ENCODE data around the gene AOPEP. TPM values are rescaled to one million over a fixed set of nuclear protein-coding genes. Genes with fewer than 3 reads are reported as not detected.

AOPEP gene
- total RNA-seq, 1 donor from 2014 or later, result 175 TPM

GRCh38 chr9:94783102-94783682, 56.7 kb downstream of the AOPEP start:
- Histone ChIP-seq H3K4me1 (peaks cover 45% of the 10 kb centered on the region), H3K9me3 (replicated peaks) (no peaks in the 10 kb centered on the region), H3K36me3 (no peaks in the 10 kb centered on the region), H3K27ac (replicated peaks) (peak overlapping the region; percentile 85), H3K4me3 (no peak overlapping the region), H3K27me3 (ENCODE audit: low read depth) (no peaks in the 10 kb centered on the region)
- DNase-seq, result peak; percentile 53
- intact Hi-C loops (cut with micrococcal nuclease), result loop anchor here (5.0 to 10.0 kb wide), 3 partner anchors 82 to 344 kb away; no protein-coding TSS in a partner anchor
- peak; percentile 81 for TF ChIP-seq CTCF (IDR thresholded peaks at IDR 0.05; ENCODE audit: borderline replicate concordance)

- H3K36me3 ChIP-seq, result no peaks in the 10 kb centered on the region
- no peaks in the 10 kb centered on the region for H3K9me3 ChIP-seq (replicated peaks)
- no peak for TF ChIP-seq CTCF (IDR thresholded peaks at IDR 0.05; ENCODE audit: borderline replicate concordance)
- DNase-seq, result no peak
- peaks cover 39% of the 10 kb centered on the region for H3K4me1 ChIP-seq
- no peak overlapping the region for H3K27ac ChIP-seq (replicated peaks)
- no peak overlapping the region for H3K4me3 ChIP-seq
- intact Hi-C loops (cut with micrococcal nuclease), result loop anchor here (5.0 to 10.0 kb wide), 3 partner anchors 81 to 343 kb away; no protein-coding TSS in a partner anchor
- no peaks in the 10 kb centered on the region for H3K27me3 ChIP-seq (ENCODE audit: low read depth)
Measured at GRCh38 chr9:94783928-94784327, 57.4 kb downstream of the AOPEP start.

- DNase-seq, result no peak
- intact Hi-C loops (cut with micrococcal nuclease), result loop anchor here (10.0 kb wide), 2 partner anchors 79 to 239 kb away; no protein-coding TSS in a partner anchor
- Histone ChIP-seq H3K27me3 (ENCODE audit: low read depth) (no peaks in the 10 kb centered on the region), H3K27ac (replicated peaks) (no peak overlapping the region), H3K4me1 (peaks cover 28% of the 10 kb centered on the region), H3K36me3 (no peaks in the 10 kb centered on the region), H3K9me3 (replicated peaks) (no peaks in the 10 kb centered on the region), H3K4me3 (no peak overlapping the region)
- TF ChIP-seq CTCF (IDR thresholded peaks at IDR 0.05; ENCODE audit: borderline replicate concordance), result no peak
Measured at GRCh38 chr9:94785215-94786169, 59.0 kb downstream of the AOPEP start.

GRCh38 chr9:94786586-94786985, 60.1 kb downstream of the AOPEP start:
- no peak for DNase-seq
- Histone ChIP-seq H3K4me3 (no peak overlapping the region), H3K36me3 (no peaks in the 10 kb centered on the region), H3K9me3 (replicated peaks) (no peaks in the 10 kb centered on the region), H3K4me1 (peaks cover 17% of the 10 kb centered on the region), H3K27ac (replicated peaks) (no peak overlapping the region), H3K27me3 (ENCODE audit: low read depth) (no peaks in the 10 kb centered on the region)
- intact Hi-C loops (cut with micrococcal nuclease), result loop anchor here (10.0 kb wide), 2 partner anchors 78 to 238 kb away; no protein-coding TSS in a partner anchor
- no peak for TF ChIP-seq CTCF (IDR thresholded peaks at IDR 0.05; ENCODE audit: borderline replicate concordance)

- Histone ChIP-seq H3K27ac (replicated peaks) (no peak overlapping the region), H3K4me3 (no peak overlapping the region), H3K36me3 (no peaks in the 10 kb centered on the region), H3K9me3 (replicated peaks) (no peaks in the 10 kb centered on the region), H3K27me3 (ENCODE audit: low read depth) (no peaks in the 10 kb centered on the region), H3K4me1 (peaks cover 13% of the 10 kb centered on the region)
- intact Hi-C loops (cut with micrococcal nuclease), result loop anchor here (10.0 kb wide), 2 partner anchors 78 to 238 kb away; no protein-coding TSS in a partner anchor
- no peak for DNase-seq
- TF ChIP-seq CTCF (IDR thresholded peaks at IDR 0.05; ENCODE audit: borderline replicate concordance), result no peak
Measured at GRCh38 chr9:94787266-94787665, 60.8 kb downstream of the AOPEP start.
